Cardiac muscle cell (in vitro differentiated cells and primary cell): ENCODE data around the gene SYT1. TPM values are rescaled to one million over a fixed set of nuclear protein-coding genes. Genes with fewer than 3 reads are reported as not detected.

ENCODE experiments used
- DNase-seq, 2 donors: peaks; one replicate each; pipeline versions ENCODE4 v3.0.0 to v3.0.0-alpha.2; 2010 to 2017; ENCODE audit warnings: low read depth in 1 of 2, low spot score in 1 of 2
- H3K27ac ChIP-seq: fragments of 200-600 bp; sonication (generic); 2 replicates; pipeline ENCODE4 v1.5.1; 2016
- H3K27me3 ChIP-seq: fragments of 200-600 bp; sonication (generic); 2 replicates; pipeline ENCODE4 v1.6.0; 2016; ENCODE audit warnings: control low read depth
- H3K36me3 ChIP-seq: fragments of 200-600 bp; sonication (generic); 2 replicates; pipeline ENCODE4 v1.5.1; 2016; ENCODE audit warnings: control low read depth
- H3K4me1 ChIP-seq: fragments of 200-600 bp; sonication (generic); 2 replicates; pipeline ENCODE4 v1.8.1; 2017; ENCODE audit warnings: low read depth, mild to moderate bottlenecking, mixed run types
- H3K4me3 ChIP-seq: fragments of 200-600 bp; sonication (generic); 2 replicates; pipeline ENCODE4 v1.5.1; 2016; ENCODE audit warnings: mild to moderate bottlenecking
- H3K9me3 ChIP-seq: fragments of 200-600 bp; sonication (generic); 2 replicates; pipeline ENCODE4 v1.5.1; 2017; ENCODE audit warnings: low read depth, mild to moderate bottlenecking, control low read depth
- CTCF ChIP-seq: IDR thresholded peaks from 2 replicates; pipeline ENCODE4 v1.5.1; 2012; ENCODE audit warnings: low read depth, mild to moderate bottlenecking, low read length
- polyA plus RNA-seq: library from polyadenylated mRNA; unstranded; fragments of >200 nt; fragmentation: Nextera tagmentation; extraction: Ambion mirVana; gene quantifications from 2 replicates; pipeline ENCODE4 v1.2.1, GENCODE V29; 2016
- total RNA-seq: library from RNA; depleted of rRNA; stranded (reverse); fragments of >200 nt; gene quantifications from 2 replicates; pipeline ENCODE4 v1.2.3, GENCODE V29; 2016

The SYT1 gene
- total and polyA plus RNA-seq, 2 experiments from 2014 or later, result 0.50 to 0.66 TPM

GRCh38 chr12:79415746-79416435, 551.3 kb downstream of the SYT1 start:
- Histone ChIP-seq H3K36me3 (no peaks in the 10 kb centered on the region), H3K9me3 (no peaks in the 10 kb centered on the region), H3K4me3 (no peak overlapping the region), H3K27me3 (no peaks in the 10 kb centered on the region), H3K4me1 (peaks cover 53% of the 10 kb centered on the region), H3K27ac (peak overlapping the region; percentile 63)
- no peak for TF ChIP-seq CTCF
- no peak for DNase-seq

GRCh38 chr12:79420146-79420618, 555.6 kb downstream of the SYT1 start:
- Histone ChIP-seq H3K9me3 (no peaks in the 10 kb centered on the region), H3K4me1 (peaks cover 48% of the 10 kb centered on the region), H3K27me3 (no peaks in the 10 kb centered on the region), H3K36me3 (no peaks in the 10 kb centered on the region), H3K4me3 (no peak overlapping the region), H3K27ac (peak overlapping the region; percentile 55)
- DNase-seq, result peak; percentile 64 to 92
- TF ChIP-seq CTCF, result peak; percentile 68

GRCh38 chr12:79421236-79421740, 556.7 kb downstream of the SYT1 start:
- Histone ChIP-seq H3K36me3 (no peaks in the 10 kb centered on the region), H3K4me3 (no peak overlapping the region), H3K4me1 (peaks cover 40% of the 10 kb centered on the region), H3K27ac (no peak overlapping the region), H3K27me3 (no peaks in the 10 kb centered on the region), H3K9me3 (no peaks in the 10 kb centered on the region)
- DNase-seq, result no peak
- TF ChIP-seq CTCF, result no peak

- Histone ChIP-seq H3K36me3 (no peaks in the 10 kb centered on the region), H3K27ac (no peak overlapping the region), H3K4me3 (no peak overlapping the region), H3K27me3 (no peaks in the 10 kb centered on the region), H3K9me3 (no peaks in the 10 kb centered on the region), H3K4me1 (peaks cover 31% of the 10 kb centered on the region)
- DNase-seq, result no peak
- TF ChIP-seq CTCF, result no peak
Observed at GRCh38 chr12:79422060-79422812, 557.7 kb downstream of the SYT1 start.

GRCh38 chr12:79423560-79423959, 559.0 kb downstream of the SYT1 start:
- Histone ChIP-seq H3K4me1 (peaks cover 18% of the 10 kb centered on the region), H3K27ac (no peak overlapping the region)
- no peak for TF ChIP-seq CTCF

More at GRCh38 chr12:79423560-79423959, 559.0 kb downstream of the SYT1 start:
- H3K9me3 ChIP-seq, result no peaks in the 10 kb centered on the region
- no peak for DNase-seq
- no peak overlapping the region for H3K4me3 ChIP-seq
- no peaks in the 10 kb centered on the region for H3K36me3 ChIP-seq
- no peaks in the 10 kb centered on the region for H3K27me3 ChIP-seq
